DMS153 treated with DMSO at 0.1 percent for 48 hours (cell line): ENCODE data around the gene FBF1.
A peak's percentile ranks its signal among the peaks of the same experiment; 100 is the strongest.
"Not testable (repeated sequence)": the region's sequence is repeated elsewhere in the genome, so short reads cannot be mapped to it uniquely, and the experiment has no call there.

Source experiments
- DNase-seq: peaks from one replicate; lab custom pipeline; 2025; ENCODE audit not compliant: unreplicated experiment; lab: John Stamatoyannopoulos, UW

FBF1 gene

DNA sequence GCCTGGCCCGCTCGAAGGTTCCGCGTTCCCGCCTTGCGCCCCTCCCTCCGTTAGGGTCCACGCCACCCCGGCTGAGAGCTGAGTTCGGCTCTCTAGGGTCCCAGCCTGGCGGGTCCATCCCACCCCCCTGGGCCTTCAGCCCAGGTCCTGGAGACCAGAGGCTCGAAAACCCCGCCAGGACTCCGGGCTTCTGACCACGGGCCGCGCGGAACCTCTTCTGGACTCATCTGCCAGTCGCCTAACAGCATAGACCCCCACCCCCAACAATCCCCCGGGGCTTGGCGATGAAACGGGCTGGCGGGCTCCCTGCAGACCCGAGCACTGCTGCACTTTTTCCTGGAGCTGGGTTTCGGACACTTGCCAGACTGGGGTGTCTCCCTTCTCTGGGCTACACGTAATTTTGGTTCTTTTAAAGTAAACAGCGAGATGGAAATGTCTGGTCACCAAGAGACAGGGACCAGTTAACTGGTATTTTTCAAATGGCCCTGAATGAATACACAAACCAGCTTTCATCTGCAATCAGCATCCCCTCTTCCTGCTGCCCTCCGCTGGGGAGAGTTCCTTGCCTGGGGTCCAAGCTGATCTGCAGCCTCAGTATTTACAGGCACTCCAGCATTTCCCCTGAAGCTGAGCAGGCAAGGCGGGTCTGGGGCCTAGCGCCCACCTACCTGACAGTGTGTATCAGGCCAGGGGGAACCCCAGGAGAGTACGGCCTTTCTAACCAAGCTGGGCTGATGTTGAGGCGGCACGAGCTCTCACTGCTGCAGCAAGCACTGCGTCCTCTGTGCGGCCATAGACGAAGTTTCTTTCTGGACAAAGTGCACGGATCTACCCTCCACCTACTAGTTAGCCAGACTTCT, 43.5 kb downstream of the FBF1 start:
- no peak for DNase-seq

- DNase-seq, result peak; percentile 12
These were observed 44.3 kb downstream of the FBF1 start, which contains the start of gene TRIM65 for GRCh38 chr17:75896415-75897159. Gene TRIM65 (minus strand): TSS chr17:75896951. CDS start chr17:75896937, 14 bp downstream.

GRCh38 chr17:75895370-75896155, 45.3 kb downstream of the FBF1 start:
- DNase-seq, result no peak

DNA sequence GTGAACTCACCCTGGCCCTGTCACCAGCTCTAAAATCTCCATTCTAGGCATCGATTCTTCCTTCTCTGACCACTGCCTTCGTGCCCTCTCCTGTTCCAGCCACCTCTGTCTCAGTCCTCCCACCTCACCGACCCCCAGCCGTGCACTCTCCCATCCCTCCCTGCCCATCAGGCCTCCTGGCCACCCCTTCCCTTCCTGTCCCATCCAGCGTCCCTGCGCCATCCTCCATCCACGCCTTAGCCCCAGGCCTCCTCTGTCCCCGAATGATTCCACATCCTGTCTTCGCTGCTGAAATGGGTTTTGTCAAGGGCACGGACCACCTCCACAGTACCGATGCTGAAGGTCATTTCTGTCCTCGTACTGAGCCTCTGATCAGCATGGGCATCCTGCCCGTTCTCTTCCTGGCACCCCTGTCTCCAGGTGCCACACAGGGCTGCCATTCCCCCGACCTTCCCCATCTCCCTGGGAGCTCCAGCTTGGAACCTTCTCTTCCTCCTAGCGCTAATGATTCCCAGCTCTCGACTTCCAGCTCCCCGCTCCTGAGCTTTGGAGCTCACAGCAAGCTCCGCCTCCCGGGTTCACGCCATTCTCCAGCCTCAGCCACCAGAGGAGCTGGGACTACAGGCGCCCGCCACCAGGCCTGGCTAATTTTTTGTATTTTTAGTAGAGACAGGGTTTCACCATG, 46.7 kb downstream of the FBF1 start:
- no peak for DNase-seq

- DNase-seq, result no peak
These were observed 47.4 kb downstream of the FBF1 start for GRCh38 chr17:75893305-75894048.

- DNase-seq, result no peak
These were observed 48.2 kb downstream of the FBF1 start for GRCh38 chr17:75892556-75893224.

GRCh38 chr17:75891605-75892555, 49.0 kb downstream of the FBF1 start:
- no peak for DNase-seq

- no peak for DNase-seq
These were observed 49.7 kb downstream of the FBF1 start for GRCh38 chr17:75891022-75891604.

DNA sequence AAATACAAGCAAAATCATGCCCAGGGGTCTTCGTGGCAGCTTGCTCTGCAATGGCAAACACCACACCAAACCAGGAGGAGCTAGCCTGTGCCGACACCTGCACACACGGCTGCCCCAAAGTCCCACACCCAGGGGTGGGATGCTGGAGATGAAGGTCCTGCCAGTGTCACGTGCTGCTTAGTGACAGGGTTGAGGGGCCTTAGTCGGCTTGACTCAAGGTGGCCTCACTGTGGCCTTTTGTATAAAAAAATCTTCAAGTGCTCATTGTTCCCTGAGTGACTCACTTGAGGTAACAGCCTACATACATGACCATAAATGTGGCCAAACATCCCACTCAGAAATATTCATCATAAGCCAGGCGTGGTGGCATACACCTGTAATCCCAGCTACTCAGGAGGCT, 51.4 kb downstream of the FBF1 start:
- DNase-seq, result no peak

- DNase-seq, result no peak
These were observed 52.4 kb downstream of the FBF1 start for GRCh38 chr17:75888484-75888883.

DNA sequence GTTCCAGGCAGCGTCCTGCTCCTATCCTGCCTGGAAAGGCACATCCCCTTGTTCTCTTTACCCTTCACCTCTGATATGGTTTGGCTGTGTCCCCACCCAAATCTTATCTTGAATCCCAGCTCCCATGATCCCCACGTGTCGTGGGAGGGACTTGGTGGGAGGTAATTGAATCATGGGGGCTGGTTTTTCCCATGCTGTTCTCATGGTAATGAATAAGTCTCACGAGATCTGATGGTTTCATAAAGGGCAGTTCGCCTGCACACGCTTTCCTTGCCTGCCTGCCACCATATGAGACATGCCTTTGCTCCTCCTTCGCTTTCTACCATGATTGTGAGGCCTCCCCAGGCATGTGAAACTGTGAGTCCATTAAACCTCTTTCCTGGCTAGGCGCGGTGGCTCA, 55.0 kb downstream of the FBF1 start:
- not testable (repeated sequence) for DNase-seq

GRCh38 chr17:75885431-75885830, 55.4 kb downstream of the FBF1 start:
- no peak for DNase-seq

DNA sequence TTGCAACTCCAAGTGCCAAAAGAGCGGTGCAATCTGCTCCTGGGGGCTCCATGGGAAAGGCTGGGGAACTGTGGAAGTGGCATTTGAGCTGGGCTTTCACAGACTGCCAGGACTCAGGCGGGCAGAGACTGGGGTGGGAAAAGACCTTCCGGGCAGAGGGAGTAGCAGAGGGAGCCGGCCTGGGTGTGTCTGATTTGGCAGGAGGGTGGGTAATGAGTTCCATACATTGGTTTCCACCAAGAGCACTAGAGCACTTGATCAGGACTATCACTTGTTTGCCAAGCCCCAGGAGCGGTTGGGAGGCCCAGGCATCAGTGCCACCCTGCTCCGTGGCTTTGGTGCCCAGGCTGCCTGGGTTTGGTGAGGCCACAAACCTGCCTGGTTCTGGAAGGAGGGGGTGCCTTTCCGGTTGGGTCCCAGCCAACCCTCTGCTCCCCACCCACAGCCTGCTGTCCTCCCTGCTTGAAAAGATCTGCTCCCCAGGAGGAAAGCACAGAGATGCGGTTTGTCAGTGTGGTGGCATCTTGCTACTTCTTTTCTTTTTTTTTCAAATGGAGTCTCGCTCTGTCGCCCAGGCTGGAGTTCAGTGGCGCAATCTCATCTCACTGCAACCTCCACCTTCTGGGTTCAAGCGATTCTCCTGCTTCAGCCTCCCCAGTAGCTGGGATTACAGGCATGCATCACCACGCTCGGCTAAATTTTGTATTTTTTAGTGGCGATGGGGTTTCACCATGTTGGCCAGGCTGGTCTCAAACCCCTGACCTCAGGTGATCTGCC, 59.0 kb downstream of the FBF1 start:
- no peak for DNase-seq

- no peak for DNase-seq
These were observed 60.6 kb downstream of the FBF1 start for GRCh38 chr17:75880266-75880665.

- no peak for DNase-seq
These were observed 62.5 kb downstream of the FBF1 start, which contains the start of gene TRIM47 for GRCh38 chr17:75878174-75878998. Gene TRIM47 (minus strand): TSS chr17:75878581. CDS start chr17:75878548, 33 bp downstream.

- peak; percentile 32 for DNase-seq
These were observed 63.1 kb downstream of the FBF1 start for GRCh38 chr17:75877752-75878173.
